HepG2 (cell line): ENCODE data around the gene ARIH2. TPM values are rescaled to one million over a fixed set of nuclear protein-coding genes. Genes with fewer than 3 reads are reported as not detected.
A peak's percentile ranks its signal among the peaks of the same experiment; 100 is the strongest.

Source experiments
- CBX1 ChIP-seq: IDR thresholded peaks from one replicate; pipeline ENCODE4 v1.6.1; 2016; ENCODE audit warnings: antibody characterized with exemption, low read depth
- CHD2 ChIP-seq: IDR thresholded peaks from 2 replicates; pipeline ENCODE4 v1.6.1; 2011; ENCODE audit warnings: low read depth, low read length, improper control_type of control experiment
- DNMT3B ChIP-seq: conservative IDR thresholded peaks from 2 replicates; pipeline ENCODE4 v1.6.1; 2016; ENCODE audit warnings: missing biosample characterization, control low read depth
- DPF2 ChIP-seq: sonication (generic); formaldehyde crosslinking; IDR thresholded peaks from 2 replicates; pipeline ENCODE4 v1.4.0; 2020; ENCODE audit warnings: mild to moderate bottlenecking, low read depth, missing genetic modification reagents, borderline replicate concordance
- FOSL1 ChIP-seq: sonication (generic); formaldehyde crosslinking; IDR thresholded peaks from 2 replicates; pipeline ENCODE4 v1.9.0; 2021; ENCODE audit warnings: missing genetic modification reagents, borderline replicate concordance
- HMGXB3 ChIP-seq: sonication (generic); formaldehyde crosslinking; IDR thresholded peaks from 2 replicates; pipeline ENCODE4 v1.4.0; 2020; ENCODE audit warnings: missing genetic modification reagents, borderline replicate concordance
- HNRNPL ChIP-seq: fragments of 200-400 bp; formaldehyde crosslinking; IDR thresholded peaks from 2 replicates; pipeline ENCODE4 v1.6.1; 2017; ENCODE audit warnings: mild to moderate bottlenecking, low read depth, low read length
- MBNL3 ChIP-seq: fragments of 250-450 bp; sonication (Bioruptor Pico); conservative IDR thresholded peaks from 2 replicates; pipeline ENCODE4 v1.8.0; 2022; ENCODE audit warnings: mild to moderate bottlenecking, inconsistent platforms
- MXD3 ChIP-seq: IDR thresholded peaks from 2 replicates; pipeline ENCODE4 v1.6.1; 2016; ENCODE audit warnings: mild to moderate bottlenecking, missing biosample characterization, missing genetic modification reagents
- NCOR1 ChIP-seq: fragments of 200-600 bp; sonication (generic); IDR thresholded peaks from 2 replicates; pipeline ENCODE4 v1.7.0; 2017; ENCODE audit warnings: antibody characterized with exemption, low read length, borderline replicate concordance
- PITX1 ChIP-seq: sonication (generic); formaldehyde crosslinking; IDR thresholded peaks from 2 replicates; pipeline ENCODE4 v1.5.1; 2020; ENCODE audit warnings: mild to moderate bottlenecking, missing genetic modification reagents
- PLSCR1 ChIP-seq: sonication (generic); formaldehyde crosslinking; IDR thresholded peaks from 2 replicates; pipeline ENCODE4 v1.5.0; 2020; ENCODE audit warnings: missing genetic modification reagents, mild to moderate bottlenecking, borderline replicate concordance
- SIX1 ChIP-seq: sonication (generic); formaldehyde crosslinking; IDR thresholded peaks from 2 replicates; pipeline ENCODE4 v1.4.0; 2020; ENCODE audit warnings: missing genetic modification reagents, borderline replicate concordance
- SRF ChIP-seq: IDR thresholded peaks from 2 replicates; pipeline ENCODE4 v1.6.1; 2011; ENCODE audit warnings: mild to moderate bottlenecking, low read depth, low read length, moderate library complexity
- ZBTB8A ChIP-seq: sonication (generic); formaldehyde crosslinking; IDR thresholded peaks from 2 replicates; pipeline ENCODE4 v1.4.0; 2020; ENCODE audit warnings: mild to moderate bottlenecking, low read depth, missing genetic modification reagents, borderline replicate concordance
- ZFP36L2 ChIP-seq: sonication (generic); formaldehyde crosslinking; IDR thresholded peaks from 2 replicates; pipeline ENCODE4 v1.4.0; 2020; ENCODE audit warnings: missing genetic modification reagents
- ZNF296 ChIP-seq: sonication (generic); formaldehyde crosslinking; conservative IDR thresholded peaks from 2 replicates; pipeline ENCODE4 v1.5.0; 2020; ENCODE audit warnings: mild to moderate bottlenecking, missing genetic modification reagents
- ZNF329 ChIP-seq: sonication (generic); formaldehyde crosslinking; IDR thresholded peaks from 2 replicates; pipeline ENCODE4 v1.9.0; 2021; ENCODE audit warnings: low read depth, mild to moderate bottlenecking, missing genetic modification reagents
- ZNF383 ChIP-seq: sonication (generic); formaldehyde crosslinking; IDR thresholded peaks from 2 replicates; pipeline ENCODE4 v1.4.0; 2020; ENCODE audit warnings: missing genetic modification reagents, mild to moderate bottlenecking, borderline replicate concordance
- ZNF749 ChIP-seq: sonication (generic); formaldehyde crosslinking; IDR thresholded peaks from 2 replicates; pipeline ENCODE4 v1.8.0; 2022; ENCODE audit warnings: mild to moderate bottlenecking, missing genetic modification reagents, moderate library complexity, borderline replicate concordance
- ZNF782 ChIP-seq: sonication (generic); formaldehyde crosslinking; IDR thresholded peaks from 2 replicates; pipeline ENCODE4 v1.4.0; 2020; ENCODE audit warnings: missing genetic modification reagents, mild to moderate bottlenecking, borderline replicate concordance
- polyA plus RNA-seq, 8 experiments: library from polyadenylated mRNA; depleted of rRNA in 3 of 8; stranded (reverse) in 7 of 8; unstranded in 1 of 8; fragments of >200 nt; fragmentation: Illumina TruSeq in 4 of 8; extraction: Trizol in 4 of 8; gene quantifications; 2 replicates each; pipeline versions ENCODE4 v1.2.1 to v1.2.3, GENCODE V29; 2011 to 2016; ENCODE audit warnings: low read depth in 4 of 8, missing spikeins in 1 of 8, mixed read lengths in 1 of 8; ENCODE audit not compliant: insufficient read depth in 1 of 8
- total RNA-seq, 5 experiments: library from RNA; depleted of rRNA; stranded (reverse); fragments of >200 nt; fragmentation: Illumina TruSeq; extraction: Trizol; gene quantifications; 2 replicates each; pipeline ENCODE4 v1.2.3, GENCODE V29; 2016; ENCODE audit warnings: low read depth in 1 of 5
- TF ChIP-seq, protein P1 (sequence below): sonication (generic); formaldehyde crosslinking; IDR thresholded peaks from 2 replicates; pipeline ENCODE4 v1.8.0; 2022; ENCODE audit warnings: missing genetic modification reagents, mild to moderate bottlenecking, inconsistent platforms, borderline replicate concordance

ARIH2 gene
- total and polyA plus RNA-seq, 2 of the 13 experiments (the other 11 are each of a cell fraction or from before 2014, with no cell fraction given) = 64.8 to 83.3 TPM

DNA sequence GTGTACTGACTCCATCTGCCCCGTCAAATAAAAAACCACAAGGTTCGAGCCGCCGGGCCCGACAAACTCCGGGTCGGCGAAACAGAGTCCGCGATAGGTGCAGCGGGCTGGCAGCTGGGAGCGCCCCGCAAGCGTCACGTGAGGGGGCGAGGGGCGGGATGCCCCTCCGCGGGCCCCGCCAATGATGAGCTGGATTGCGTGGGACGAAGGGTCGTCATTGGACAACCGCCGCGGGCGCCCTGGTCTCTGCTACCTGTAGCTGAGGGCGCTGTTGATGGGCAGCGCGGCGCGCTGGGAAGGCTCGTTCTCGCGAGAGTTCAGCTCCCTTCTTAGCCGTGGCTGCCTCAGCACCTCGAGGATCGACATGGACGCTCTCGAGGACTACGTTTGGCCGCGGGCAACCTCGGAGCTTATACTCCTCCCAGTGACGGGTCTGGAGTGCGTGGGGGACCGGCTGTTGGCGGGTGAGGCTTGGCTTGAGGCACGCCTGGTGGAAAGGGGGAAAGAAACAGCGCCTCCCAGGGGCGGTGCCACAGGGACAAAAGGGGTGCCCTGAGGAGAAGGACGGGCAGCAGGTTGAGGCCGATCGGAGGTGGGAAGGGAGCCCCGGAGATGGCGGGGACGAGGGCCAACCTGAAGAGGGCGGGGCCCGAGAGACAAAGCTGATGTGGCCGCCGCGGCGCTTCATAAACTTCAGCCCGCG lies 88.6 kb downstream of the ARIH2 start, which contains the start of gene WDR6 (continued):
- TF ChIP-seq, protein P1, sequence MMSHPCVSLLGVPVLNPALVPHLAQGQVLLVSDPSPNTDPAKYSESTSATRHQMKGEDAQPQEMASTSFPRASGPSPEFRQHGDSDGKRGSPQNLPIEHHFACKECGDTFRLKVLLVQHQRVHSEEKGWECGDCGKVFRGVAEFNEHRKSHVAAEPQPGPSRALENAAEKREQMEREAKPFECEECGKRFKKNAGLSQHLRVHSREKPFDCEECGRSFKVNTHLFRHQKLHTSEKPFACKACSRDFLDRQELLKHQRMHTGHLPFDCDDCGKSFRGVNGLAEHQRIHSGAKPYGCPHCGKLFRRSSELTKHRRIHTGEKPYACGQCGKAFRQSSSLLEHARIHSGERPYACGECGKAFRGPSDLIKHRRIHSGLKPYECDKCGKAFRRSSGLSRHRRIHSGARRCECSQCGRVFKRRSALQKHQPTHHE (CRISPR knock-in tag) = peak; percentile 90; the same call in 1 of the 2 replicates
- no peak for TF ChIP-seq ZFP36L2
- no peak for TF ChIP-seq MBNL3 (CRISPR knock-in tag)
- TF ChIP-seq HMGXB3 (CRISPR knock-in tag) = peak; percentile 98
- peak; percentile 13; the same call in 1 of the 2 replicates for TF ChIP-seq MXD3
- no peak for TF ChIP-seq ZNF296 (CRISPR knock-in tag)
- peak; percentile 97 for TF ChIP-seq CHD2
- TF ChIP-seq ZNF329 (CRISPR knock-in tag) = no peak
- no peak for TF ChIP-seq SRF
- TF ChIP-seq PITX1 = peak; percentile 63; the same call in 1 of the 2 replicates
- TF ChIP-seq NCOR1 = no peak
- no peak for TF ChIP-seq SIX1 (CRISPR knock-in tag)
- no peak for TF ChIP-seq ZNF782 (CRISPR knock-in tag)
- no peak for TF ChIP-seq DPF2 (CRISPR knock-in tag)
- peak; percentile 53; the same call in 1 of the 2 replicates for TF ChIP-seq ZBTB8A (CRISPR knock-in tag)
- TF ChIP-seq ZNF749 (CRISPR knock-in tag) = no peak
- TF ChIP-seq ZNF383 (CRISPR knock-in tag) = 0 out of 2 replicates have a peak, but pooled peaks have one; percentile 33
- 0 out of 2 replicates have a peak, but pooled peaks have one; percentile 26 for TF ChIP-seq DNMT3B (CRISPR knock-in tag)
- TF ChIP-seq PLSCR1 = no peak
- TF ChIP-seq HNRNPL = peak; percentile 79; the same call in 1 of the 2 replicates
- TF ChIP-seq FOSL1 (CRISPR knock-in tag) = no peak
- TF ChIP-seq CBX1 = peak; percentile 26
